Fibroblast of the aortic adventitia (primary cell): ENCODE measurements around the gene CACUL1. TPM values are rescaled to one million over a fixed set of nuclear protein-coding genes. Genes with fewer than 3 reads are reported as not detected.

Experiments used
- DNase-seq: peaks from one replicate; pipeline ENCODE4 v3.0.0-alpha.2; 2010; ENCODE audit warnings: low read depth
- H3K4me3 ChIP-seq: 2 replicates; pipeline ENCODE4 v1.5.1; 2011; ENCODE audit warnings: low read depth, mild to moderate bottlenecking, control low read depth, low read length, moderate library complexity
- total RNA-seq: library from RNA; depleted of rRNA; stranded (reverse); fragments of >200 nt; gene quantifications from 2 replicates; pipeline ENCODE4 v1.2.3, GENCODE V29; 2012; ENCODE audit warnings: low replicate concordance
- TF ChIP-seq, protein P1 (sequence below): IDR thresholded peaks from 2 replicates; pipeline ENCODE4 v1.5.1; 2011; ENCODE audit warnings: mild to moderate bottlenecking, low read length, control low read depth, inconsistent platforms; ENCODE audit not compliant: insufficient read depth

The CACUL1 gene
- total RNA-seq, 1 donor, result 29.6 TPM

DNA sequence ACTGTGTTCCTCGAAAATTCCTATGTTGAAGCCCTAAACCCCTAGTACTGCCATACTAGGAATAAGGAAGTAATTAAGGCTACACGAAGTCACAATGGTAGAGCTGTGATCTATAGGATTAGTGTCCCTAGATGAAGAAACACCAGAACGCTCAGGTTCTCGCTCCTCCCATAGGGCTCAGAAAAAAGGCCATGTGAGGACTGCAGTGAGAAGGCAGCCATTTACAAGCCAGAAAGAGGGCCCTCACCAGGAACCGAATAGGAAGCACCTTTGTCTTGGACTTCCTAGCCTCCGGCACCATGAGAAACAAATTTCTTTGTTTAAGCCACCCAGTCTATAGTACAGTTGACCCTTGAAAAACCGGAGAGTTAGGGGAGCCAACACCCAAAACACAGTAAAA is 46.2 kb downstream of the CACUL1 start:
- TF ChIP-seq, protein P1, sequence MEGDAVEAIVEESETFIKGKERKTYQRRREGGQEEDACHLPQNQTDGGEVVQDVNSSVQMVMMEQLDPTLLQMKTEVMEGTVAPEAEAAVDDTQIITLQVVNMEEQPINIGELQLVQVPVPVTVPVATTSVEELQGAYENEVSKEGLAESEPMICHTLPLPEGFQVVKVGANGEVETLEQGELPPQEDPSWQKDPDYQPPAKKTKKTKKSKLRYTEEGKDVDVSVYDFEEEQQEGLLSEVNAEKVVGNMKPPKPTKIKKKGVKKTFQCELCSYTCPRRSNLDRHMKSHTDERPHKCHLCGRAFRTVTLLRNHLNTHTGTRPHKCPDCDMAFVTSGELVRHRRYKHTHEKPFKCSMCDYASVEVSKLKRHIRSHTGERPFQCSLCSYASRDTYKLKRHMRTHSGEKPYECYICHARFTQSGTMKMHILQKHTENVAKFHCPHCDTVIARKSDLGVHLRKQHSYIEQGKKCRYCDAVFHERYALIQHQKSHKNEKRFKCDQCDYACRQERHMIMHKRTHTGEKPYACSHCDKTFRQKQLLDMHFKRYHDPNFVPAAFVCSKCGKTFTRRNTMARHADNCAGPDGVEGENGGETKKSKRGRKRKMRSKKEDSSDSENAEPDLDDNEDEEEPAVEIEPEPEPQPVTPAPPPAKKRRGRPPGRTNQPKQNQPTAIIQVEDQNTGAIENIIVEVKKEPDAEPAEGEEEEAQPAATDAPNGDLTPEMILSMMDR, result no peak
- no peak for DNase-seq
- no peak overlapping the region for H3K4me3 ChIP-seq

DNA sequence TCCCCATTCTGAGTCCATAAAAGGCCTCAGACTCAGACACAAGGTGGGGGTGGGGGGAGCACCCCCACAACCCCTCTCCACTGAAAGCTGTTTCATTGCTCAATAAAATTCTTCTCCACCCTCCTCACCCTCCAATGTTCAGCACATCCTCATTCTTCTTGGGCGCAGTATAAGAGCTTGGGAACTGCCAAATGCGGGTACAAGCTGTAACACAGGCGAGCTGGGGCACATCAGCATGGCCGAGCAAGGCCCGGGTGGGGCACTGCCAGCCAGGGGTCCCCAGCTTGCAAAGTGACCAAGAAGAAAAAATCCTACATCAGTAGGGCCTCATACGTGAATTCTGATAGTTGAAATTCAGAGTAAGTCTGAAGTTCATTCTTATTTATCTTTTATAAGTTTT is 50.1 kb downstream of the CACUL1 start:
- TF ChIP-seq, protein P1, result no peak
- H3K4me3 ChIP-seq, result no peak overlapping the region
- DNase-seq, result no peak

DNA sequence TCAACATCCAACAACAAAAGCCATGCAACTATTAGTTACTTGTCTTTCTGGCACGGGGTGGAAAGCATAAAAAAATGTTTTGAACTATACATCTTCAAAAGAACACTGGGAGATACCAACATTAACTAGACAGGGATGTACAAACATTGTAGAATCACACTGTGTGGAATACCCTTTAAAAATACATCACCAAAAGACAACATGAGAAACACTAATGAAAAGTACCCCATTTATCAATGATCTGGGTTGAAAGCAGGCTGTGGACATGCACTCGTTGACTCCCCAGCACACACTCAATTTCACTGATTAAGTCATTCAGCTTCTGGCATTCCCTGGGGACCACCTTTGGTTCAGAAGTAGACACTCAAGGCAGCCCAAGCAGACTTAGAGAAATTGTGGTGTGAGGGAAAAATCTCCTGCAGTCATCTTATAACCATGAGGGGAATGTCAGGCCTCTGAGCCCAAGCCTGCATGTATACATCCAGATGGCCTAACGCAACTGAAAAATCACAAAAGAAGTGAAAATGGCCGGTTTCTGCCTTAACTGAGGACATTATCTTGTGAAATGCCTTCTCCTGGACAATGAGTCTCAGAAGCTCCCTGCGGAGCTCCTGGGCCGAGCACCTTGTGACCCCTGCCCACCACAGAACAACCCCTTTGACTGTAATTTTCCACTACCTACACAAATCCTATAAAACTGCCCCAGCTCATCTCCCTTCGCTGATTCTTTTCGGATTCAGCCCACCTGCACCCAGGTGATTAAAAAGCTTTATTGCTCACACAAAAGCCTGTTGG is 53.0 kb downstream of the CACUL1 start:
- no peak overlapping the region for H3K4me3 ChIP-seq
- DNase-seq, result no peak
- TF ChIP-seq, protein P1, result no peak

DNA sequence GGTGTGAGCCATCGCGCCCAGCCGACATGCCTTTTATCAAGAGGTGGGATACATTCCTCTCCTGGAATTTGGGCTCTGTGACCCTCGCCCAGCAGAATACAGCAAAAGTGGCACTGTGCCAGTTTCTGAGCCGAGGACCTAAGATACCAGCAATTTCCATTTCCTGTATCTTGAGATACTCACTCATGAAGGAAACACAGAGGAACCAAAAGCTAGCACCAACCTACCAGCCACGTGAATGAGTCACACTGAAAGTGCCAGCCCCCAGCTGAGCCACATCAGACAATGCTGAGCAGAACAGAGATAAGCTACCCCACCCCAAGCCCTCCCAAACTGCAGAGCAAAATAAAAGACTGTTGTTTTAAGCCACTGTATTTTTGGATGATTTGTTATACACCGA is 56.3 kb downstream of the CACUL1 start:
- H3K4me3 ChIP-seq, result no peak overlapping the region
- TF ChIP-seq, protein P1, result no peak
- DNase-seq, result peak; percentile 41

DNA sequence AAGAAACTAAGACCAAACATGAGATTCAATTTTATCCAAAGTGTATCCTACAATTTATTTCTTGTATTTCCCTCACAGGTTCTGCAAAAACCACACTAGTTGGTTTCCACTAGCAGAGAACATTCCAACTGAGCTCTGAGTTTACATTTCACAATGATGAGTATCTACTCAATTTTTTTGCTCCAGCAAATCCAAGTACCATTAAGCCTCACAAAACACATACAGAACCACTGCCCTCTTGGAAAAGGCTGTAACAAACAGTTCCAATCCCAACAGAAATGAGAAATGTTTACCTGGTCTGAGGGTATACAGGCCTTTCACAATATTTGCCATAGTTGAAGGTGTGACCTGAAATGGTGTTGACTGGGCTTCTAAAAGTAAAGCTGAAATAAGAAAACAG is 59.9 kb downstream of the CACUL1 start:
- peak; percentile 32 for DNase-seq
- TF ChIP-seq, protein P1, result no peak
- H3K4me3 ChIP-seq, result no peak overlapping the region

DNA sequence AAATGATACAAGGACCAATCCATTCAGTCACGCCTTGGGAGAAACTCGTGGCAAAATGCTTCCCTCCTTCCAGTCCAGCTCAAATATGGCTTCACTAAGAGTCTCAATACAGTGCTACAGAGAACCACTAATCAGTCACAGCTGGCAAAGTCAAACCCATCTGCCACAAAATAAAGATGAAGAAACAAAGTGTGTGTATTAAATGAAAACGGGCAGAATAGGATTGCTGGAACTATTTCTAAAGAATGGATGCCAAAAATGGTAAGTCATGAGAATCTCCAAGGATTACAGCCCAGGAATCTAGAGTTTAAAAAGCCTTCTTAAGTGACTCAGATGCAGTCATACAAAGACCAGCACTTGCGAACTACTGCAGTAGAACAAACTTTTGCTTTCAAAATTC is 61.9 kb downstream of the CACUL1 start:
- TF ChIP-seq, protein P1, result no peak
- peak; percentile 94 for DNase-seq
- no peak overlapping the region for H3K4me3 ChIP-seq
